ENCODE data around the gene TSPAN31.

TSPAN31 gene

DNA sequence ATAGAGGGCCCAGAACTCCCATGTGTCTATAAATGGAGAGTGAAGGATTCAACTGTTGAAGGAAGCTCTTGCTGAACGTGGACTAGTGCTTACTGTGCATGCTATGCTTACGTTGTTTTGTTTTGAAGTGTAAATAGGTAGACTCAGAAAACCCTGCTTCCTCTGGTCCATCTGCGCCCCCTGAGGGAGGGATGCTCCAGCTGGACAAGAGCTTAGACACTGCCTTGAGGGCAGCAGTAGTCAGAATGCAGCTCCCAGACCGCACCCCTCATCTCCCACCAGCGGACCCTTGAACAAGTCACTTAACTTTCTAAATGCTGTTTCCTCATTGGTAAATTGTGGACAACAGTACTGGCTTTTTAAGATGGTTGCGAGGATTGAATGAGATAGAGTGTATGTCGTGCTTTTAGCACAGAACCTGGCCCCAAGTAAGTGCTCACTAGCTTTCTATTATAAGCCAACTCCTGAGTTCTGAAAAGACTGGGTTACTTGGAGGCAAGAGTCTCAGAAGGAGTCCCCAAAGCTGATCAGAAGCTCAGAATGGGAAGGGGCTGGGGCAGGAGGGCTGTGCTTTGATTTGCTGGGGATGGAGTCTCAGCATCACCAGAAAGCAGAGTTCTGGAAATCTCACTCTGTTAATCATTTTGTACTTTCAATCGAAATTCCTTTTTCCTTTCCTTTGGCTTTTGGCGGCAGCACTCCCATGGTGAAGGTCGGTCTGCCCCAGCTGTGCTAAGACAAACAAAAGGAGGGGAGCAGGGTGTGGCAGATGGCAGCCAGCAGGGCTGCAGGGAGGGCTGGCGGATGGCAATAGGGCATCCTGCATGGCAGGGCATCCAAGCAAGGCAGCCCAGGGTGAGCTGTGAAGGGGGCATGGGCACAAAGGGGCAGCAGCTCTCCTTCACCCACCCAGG lies 21.9 kb upstream of the TSPAN31 start:
- DNase-seq, result no peak

GRCh38 chr12:57723630-57723962 lies 21.2 kb upstream of the TSPAN31 start:
- DNase-seq, result no peak

DNA sequence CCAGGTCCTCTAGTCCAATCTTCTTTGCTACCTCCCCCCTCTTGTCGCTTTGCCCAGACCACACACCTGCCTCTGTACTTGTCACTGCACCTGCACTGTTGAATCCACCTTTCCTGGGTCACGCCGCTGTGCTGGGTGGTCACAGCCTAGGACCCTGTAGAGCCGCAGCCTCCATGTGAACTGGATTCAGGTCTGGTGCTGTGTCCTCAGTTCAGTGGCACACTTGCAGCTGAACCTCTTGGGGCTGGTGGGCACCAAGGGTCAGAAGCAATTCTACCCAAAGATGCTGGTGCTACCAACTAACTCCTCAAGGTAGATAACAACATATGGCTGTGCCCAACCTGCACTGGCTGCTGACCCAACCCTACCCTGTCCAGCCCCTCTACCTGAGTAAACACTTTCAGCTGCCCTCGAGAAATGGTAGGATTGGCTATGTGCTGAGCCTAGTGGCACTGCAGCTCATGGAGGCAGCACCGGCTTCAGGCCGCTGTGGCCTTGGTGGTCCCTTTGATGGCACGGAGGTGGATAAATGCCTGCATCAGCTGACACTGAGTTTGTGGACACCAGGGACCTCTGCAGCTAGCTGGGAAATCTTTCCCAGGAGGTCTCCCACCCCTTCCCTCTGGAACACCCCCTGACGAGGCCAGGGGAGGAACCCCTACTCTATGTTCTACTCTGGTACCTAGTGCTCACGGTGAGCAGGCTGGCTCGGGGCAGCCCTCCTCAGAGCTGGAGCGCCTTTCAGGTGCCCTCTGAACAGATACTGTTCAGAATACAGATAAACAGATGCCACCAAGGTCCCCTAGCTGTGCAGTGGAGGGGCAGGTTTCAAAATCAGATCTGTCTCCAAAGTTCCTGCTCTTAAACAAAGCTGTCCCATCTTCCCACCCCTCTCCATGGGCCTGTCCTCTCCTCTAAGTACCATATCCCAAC lies 20.6 kb upstream of the TSPAN31 start:
- DNase-seq, result no peak

- no peak for DNase-seq
These were observed 19.7 kb upstream of the TSPAN31 start for GRCh38 chr12:57724936-57725740.

DNA sequence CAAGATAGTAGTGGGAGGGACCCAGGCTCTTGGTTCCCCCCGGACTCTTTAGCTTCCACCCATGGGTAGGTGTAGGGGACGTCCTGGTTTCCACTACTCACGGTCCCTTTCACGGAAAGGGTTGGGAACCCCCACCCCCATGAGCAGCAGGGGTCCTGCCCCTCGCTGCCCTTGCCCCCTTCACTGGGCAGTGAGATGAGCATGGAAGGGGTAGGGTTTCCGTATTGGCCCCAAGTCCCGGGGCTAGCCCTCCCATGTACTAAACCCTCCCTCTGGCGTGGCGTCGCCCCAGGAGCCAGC lies 19.0 kb upstream of the TSPAN31 start:
- no peak for DNase-seq

GRCh38 chr12:57726151-57726883 lies 18.5 kb upstream of the TSPAN31 start:
- no peak for DNase-seq

DNA sequence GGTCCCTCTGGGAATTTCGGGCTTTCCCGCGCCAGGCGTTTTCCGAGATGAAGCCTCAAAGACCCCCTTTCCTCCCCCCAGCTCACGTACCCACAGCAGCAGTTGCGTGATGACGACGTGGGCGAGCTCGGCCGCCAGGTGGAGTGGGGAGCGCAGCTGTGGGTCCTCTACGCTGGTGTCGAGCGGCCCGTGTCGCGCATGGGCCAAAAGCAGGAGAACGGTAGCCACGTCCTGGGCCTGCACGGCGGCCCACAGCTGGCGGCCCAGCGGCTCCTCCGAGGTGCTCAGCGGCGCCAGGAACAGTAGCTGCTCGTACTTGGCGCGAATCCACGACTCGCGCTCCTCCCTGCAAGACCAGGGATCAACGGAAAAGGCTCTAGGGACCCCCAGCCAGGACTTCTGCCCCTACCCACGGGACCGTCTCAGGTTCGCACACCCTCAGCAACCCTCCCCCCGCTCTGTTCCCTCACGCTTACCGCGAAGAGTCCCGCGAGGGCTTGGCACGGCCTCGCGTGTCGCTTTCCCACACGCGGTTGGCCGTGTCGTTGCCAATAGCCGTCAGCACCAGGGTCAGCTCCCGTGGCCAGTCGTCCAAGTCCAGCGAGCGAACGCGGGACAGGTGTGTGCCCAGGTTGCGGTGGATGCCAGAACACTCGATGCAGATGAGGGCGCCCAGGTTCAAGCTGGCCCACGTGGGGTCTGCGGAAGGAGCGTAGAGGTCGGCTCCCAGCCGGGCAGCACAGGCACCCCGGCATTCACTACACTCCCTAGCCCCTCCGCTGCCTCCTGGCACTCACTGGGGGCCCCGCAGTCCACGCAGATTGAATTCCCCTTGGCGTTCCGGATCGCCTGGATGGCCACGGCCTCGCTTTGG lies 17.7 kb upstream of the TSPAN31 start:
- DNase-seq, result no peak

GRCh38 chr12:57727758-57728395 lies 17.0 kb upstream of the TSPAN31 start:
- no peak for DNase-seq

DNA sequence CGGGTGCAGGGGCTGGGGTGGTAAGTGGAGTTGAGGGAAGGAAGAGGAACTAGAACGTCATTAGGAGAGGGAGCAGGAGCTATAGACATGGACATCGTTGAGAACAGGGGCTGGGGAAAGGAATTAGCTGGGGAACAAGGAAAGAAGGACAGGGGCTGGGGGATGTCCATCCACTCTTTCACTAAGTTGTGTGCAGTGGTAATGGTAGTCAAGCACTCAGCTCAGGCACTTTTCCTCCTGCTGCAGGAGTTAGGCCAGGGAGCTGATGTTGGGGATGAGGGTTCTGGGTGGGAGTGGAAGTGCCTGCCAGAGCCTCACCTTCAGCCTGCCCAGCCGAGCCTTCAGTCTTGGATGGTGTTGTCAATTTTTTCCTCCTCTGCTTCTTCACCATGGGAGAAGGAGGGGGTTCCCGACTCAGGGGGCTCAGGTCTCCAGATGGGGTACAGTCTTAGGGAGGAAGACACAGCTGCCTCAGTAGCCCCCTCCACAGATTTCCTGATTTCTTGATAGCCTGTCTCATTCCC lies 15.5 kb upstream of the TSPAN31 start:
- no peak for DNase-seq

GRCh38 chr12:57730336-57731067 lies 14.3 kb upstream of the TSPAN31 start:
- DNase-seq, result no peak

GRCh38 chr12:57731411-57732080 lies 13.3 kb upstream of the TSPAN31 start:
- DNase-seq, result no peak

DNA sequence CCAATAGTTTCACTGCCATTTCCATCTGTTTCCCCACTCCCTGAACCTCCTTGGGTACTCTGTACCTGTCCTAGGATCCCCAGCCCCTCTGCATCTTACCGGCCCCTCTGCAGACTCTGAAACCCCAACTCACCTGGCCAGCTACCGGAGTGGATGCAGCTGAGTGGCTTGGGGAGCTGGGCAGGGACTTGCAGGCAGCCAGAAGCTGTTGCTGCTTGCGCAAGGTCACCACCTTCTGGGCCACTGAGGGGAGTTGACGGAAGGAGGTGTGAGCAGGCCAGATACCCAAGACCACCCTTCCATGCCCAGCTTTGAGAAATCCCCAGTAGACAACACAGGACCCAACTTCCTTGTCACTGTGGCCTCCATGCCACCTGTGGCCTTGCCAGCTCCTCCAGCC lies 12.6 kb upstream of the TSPAN31 start:
- no peak for DNase-seq

GRCh38 chr12:57732726-57733593 lies 11.9 kb upstream of the TSPAN31 start:
- DNase-seq, result no peak

GRCh38 chr12:57733928-57734327 lies 10.9 kb upstream of the TSPAN31 start:
- DNase-seq, result no peak

DNA sequence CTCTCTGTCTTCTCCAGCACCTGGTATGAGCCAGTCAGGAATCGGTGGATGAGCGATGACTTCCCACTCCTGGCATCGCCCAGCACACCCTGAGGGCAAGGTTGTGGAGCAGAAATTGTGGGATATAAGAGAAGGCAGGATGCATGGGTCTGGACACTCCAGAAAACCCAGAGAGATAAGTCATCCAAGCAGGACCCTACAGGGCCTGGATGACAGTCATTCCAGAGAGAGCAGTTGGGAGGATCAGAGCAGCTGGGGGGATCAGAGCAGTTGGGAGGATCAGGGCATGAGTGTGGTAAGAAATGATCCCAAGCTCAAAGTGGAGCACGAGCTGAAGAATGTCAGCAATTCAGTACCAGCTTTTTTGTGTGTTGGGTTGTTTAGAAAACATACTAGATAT lies 10.2 kb upstream of the TSPAN31 start:
- no peak for DNase-seq

DNA sequence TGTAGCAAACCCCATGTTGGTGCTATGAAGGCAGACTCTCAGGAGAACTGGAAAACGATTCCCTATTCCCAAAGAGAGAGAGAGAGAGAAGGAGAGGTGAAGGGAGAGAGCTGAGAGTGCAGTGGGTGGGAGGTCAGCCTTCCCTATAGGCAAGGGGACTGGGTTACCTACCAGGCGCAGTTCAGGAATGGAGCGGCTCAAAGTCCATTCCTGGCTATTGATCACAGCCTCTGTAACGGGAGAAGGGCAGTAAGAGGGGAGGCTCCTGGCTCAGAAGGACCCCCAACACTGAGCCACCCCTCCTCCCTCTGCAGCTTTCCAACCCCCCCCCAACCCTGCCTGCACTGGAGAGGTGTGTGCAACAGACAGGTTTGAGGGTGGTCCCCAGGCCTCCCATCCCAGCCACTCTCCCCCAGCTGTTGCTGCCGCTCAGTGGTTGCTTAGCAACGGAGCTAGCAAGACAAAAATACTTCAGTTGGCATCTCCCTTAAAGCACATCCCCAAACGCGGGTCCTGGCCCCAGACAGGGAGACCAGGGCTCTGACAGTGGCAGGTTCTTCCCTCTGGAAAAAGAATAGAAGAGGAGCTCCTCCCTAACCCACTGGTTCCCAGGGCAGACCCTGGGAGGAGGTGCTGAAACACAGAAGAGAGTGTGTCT lies 9.5 kb upstream of the TSPAN31 start:
- DNase-seq, result no peak

- DNase-seq, result no peak
These were observed 8.7 kb upstream of the TSPAN31 start for GRCh38 chr12:57735952-57736740.
